ENCODE data around the gene FCMR. TPM values are rescaled to one million over a fixed set of nuclear protein-coding genes. Genes with fewer than 3 reads are reported as not detected.
A peak's percentile ranks its signal among the peaks of the same experiment; 100 is the strongest.

Gene FCMR
- total and polyA plus RNA-seq, 4 donors: 0.70 to 3.6 (median 1.7) TPM

DNA sequence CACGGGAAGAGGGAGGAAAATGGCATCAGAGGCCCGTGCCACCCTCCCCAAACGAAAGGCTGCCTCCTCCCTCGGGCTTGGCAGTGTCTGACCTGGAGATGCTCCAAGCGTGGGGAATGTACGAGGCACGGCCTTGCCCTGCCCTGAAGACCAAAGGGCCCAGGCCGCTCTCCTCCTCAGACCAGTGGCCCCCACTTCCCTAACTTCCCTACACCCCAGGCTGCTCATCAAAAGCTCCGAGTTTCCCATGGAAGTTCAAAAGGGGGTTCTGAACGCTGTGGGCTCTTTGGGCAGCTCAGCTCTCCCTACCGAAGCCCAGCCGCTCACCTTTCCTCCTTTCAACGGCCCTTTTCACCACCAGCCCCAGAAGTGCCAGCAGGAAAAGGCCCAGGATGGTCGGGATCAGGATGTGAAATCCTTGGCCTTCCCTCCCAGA is 11.8 kb downstream of the FCMR start:
- H3K36me3 ChIP-seq (ENCODE audit: control insufficient read depth in 4 of 4, insufficient read depth in 3 of 4, low read depth in 1 of 4, low read length in 3 of 4): no peaks in the 10 kb centered on the region
- H3K4me1 ChIP-seq (ENCODE audit: control insufficient read depth in 4 of 4, insufficient read depth in 4 of 4, low read length in 3 of 4): peaks cover 0 to 19% (median 13%) of the 10 kb centered on the region in 4 donors
- peak overlapping the region; percentile 39 to 57 (median 53) for H3K4me3 ChIP-seq (ENCODE audit: low read depth in 1 of 3, low read length in 3 of 3)
- no peak overlapping the region for H3K9ac ChIP-seq (ENCODE audit: low read depth in 1 of 2, low read length in 2 of 2)
- no peak for DNase-seq (ENCODE audit: low spot score)
- H3K27ac ChIP-seq (ENCODE audit: low read depth in 1 of 2, low read length in 2 of 2): peak overlapping the region in 1 of 2 donors; percentile 44
- no peaks in the 10 kb centered on the region for H3K27me3 ChIP-seq (ENCODE audit: control insufficient read depth in 4 of 4, insufficient read depth in 4 of 4, low read length in 3 of 4)
- WGBS: 27% methylated on average over 14 of the region's 14 CpGs
- no peaks in the 10 kb centered on the region for H3K9me3 ChIP-seq (ENCODE audit: control insufficient read depth in 4 of 4, low read length in 3 of 4)
- TF ChIP-seq, protein P1, sequence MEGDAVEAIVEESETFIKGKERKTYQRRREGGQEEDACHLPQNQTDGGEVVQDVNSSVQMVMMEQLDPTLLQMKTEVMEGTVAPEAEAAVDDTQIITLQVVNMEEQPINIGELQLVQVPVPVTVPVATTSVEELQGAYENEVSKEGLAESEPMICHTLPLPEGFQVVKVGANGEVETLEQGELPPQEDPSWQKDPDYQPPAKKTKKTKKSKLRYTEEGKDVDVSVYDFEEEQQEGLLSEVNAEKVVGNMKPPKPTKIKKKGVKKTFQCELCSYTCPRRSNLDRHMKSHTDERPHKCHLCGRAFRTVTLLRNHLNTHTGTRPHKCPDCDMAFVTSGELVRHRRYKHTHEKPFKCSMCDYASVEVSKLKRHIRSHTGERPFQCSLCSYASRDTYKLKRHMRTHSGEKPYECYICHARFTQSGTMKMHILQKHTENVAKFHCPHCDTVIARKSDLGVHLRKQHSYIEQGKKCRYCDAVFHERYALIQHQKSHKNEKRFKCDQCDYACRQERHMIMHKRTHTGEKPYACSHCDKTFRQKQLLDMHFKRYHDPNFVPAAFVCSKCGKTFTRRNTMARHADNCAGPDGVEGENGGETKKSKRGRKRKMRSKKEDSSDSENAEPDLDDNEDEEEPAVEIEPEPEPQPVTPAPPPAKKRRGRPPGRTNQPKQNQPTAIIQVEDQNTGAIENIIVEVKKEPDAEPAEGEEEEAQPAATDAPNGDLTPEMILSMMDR (IDR thresholded peaks at IDR 0.05; ENCODE audit: low read depth, low read length, missing input control): no peak
- no peak for TF ChIP-seq FOXA2 (IDR thresholded peaks at IDR 0.05)
- TF ChIP-seq RXRA (IDR thresholded peaks at IDR 0.05): no peak
- TF ChIP-seq GABPA (IDR thresholded peaks at IDR 0.05 in 1 of 2, conservative IDR thresholded peaks at IDR 0.05 in 1 of 2): no peak
- no peak for TF ChIP-seq YY1 (IDR thresholded peaks at IDR 0.05)
- TF ChIP-seq FOXA1 (IDR thresholded peaks at IDR 0.05): no peak
- TF ChIP-seq, protein P2, sequence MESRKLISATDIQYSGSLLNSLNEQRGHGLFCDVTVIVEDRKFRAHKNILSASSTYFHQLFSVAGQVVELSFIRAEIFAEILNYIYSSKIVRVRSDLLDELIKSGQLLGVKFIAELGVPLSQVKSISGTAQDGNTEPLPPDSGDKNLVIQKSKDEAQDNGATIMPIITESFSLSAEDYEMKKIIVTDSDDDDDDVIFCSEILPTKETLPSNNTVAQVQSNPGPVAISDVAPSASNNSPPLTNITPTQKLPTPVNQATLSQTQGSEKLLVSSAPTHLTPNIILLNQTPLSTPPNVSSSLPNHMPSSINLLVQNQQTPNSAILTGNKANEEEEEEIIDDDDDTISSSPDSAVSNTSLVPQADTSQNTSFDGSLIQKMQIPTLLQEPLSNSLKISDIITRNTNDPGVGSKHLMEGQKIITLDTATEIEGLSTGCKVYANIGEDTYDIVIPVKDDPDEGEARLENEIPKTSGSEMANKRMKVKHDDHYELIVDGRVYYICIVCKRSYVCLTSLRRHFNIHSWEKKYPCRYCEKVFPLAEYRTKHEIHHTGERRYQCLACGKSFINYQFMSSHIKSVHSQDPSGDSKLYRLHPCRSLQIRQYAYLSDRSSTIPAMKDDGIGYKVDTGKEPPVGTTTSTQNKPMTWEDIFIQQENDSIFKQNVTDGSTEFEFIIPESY (IDR thresholded peaks at IDR 0.05): no peak
- TF ChIP-seq HNF4A (conservative IDR thresholded peaks at IDR 0.05): no peak
- no peak for TF ChIP-seq SP1 (IDR thresholded peaks at IDR 0.05)
- TF ChIP-seq, protein P3, sequence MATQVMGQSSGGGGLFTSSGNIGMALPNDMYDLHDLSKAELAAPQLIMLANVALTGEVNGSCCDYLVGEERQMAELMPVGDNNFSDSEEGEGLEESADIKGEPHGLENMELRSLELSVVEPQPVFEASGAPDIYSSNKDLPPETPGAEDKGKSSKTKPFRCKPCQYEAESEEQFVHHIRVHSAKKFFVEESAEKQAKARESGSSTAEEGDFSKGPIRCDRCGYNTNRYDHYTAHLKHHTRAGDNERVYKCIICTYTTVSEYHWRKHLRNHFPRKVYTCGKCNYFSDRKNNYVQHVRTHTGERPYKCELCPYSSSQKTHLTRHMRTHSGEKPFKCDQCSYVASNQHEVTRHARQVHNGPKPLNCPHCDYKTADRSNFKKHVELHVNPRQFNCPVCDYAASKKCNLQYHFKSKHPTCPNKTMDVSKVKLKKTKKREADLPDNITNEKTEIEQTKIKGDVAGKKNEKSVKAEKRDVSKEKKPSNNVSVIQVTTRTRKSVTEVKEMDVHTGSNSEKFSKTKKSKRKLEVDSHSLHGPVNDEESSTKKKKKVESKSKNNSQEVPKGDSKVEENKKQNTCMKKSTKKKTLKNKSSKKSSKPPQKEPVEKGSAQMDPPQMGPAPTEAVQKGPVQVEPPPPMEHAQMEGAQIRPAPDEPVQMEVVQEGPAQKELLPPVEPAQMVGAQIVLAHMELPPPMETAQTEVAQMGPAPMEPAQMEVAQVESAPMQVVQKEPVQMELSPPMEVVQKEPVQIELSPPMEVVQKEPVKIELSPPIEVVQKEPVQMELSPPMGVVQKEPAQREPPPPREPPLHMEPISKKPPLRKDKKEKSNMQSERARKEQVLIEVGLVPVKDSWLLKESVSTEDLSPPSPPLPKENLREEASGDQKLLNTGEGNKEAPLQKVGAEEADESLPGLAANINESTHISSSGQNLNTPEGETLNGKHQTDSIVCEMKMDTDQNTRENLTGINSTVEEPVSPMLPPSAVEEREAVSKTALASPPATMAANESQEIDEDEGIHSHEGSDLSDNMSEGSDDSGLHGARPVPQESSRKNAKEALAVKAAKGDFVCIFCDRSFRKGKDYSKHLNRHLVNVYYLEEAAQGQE (IDR thresholded peaks at IDR 0.05): no peak
- TF ChIP-seq EGR1 (IDR thresholded peaks at IDR 0.05; ENCODE audit: low read depth in 2 of 2): no peak

DNA sequence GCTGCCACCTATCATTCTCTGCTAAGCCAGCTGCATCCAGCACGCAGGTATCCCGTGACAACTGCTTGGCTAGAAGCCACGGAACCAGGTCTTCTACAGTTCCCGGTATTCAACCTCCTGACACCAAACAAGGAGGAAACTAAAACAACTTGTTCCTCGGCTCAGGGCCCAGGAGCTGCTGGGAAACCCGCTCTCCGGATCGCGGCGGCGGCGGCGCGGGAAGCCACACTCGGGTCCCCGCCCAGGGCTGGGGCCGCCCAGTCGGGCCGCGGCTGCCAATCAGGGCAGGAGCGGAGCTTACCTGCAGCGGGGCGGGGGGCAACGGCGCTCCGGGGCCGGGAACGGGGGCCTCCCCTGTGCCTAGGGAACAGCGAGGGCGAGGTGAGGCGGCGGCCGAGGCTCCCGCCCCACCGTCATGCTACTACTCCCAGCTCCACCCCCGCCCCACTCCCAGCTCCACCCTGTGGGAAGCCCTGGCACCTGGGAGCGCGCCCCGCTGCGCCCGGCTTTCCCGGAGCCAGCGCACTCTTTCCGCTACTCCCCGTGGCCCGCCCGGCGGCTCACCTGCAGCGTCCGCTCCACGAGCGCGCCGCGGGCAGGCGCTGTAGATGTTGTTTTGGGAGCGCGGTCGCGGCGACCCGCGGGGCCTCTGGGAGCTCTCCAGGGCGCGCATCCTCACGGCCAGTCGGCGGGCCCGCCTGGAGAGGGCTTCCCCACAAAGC is 12.4 kb downstream of the FCMR start:
- H3K9ac ChIP-seq (ENCODE audit: low read depth in 1 of 2, low read length in 2 of 2): no peak overlapping the region

More for the DNA sequence above, 12.4 kb downstream of the FCMR start:
- DNase-seq (ENCODE audit: low spot score): no peak
- peaks cover 0 to 19% (median 13%) of the 10 kb centered on the region in 4 donors for H3K4me1 ChIP-seq (ENCODE audit: control insufficient read depth in 4 of 4, insufficient read depth in 4 of 4, low read length in 3 of 4)
- peak overlapping the region in 1 of 2 donors; percentile 44 for H3K27ac ChIP-seq (ENCODE audit: low read depth in 1 of 2, low read length in 2 of 2)
- WGBS: 3% methylated on average over 69 of the region's 69 CpGs
- no peaks in the 10 kb centered on the region for H3K36me3 ChIP-seq (ENCODE audit: control insufficient read depth in 4 of 4, insufficient read depth in 3 of 4, low read depth in 1 of 4, low read length in 3 of 4)
- no peaks in the 10 kb centered on the region for H3K27me3 ChIP-seq (ENCODE audit: control insufficient read depth in 4 of 4, insufficient read depth in 4 of 4, low read length in 3 of 4)
- H3K9me3 ChIP-seq (ENCODE audit: control insufficient read depth in 4 of 4, low read length in 3 of 4): no peaks in the 10 kb centered on the region
- peak; percentile 24 for TF ChIP-seq SP1 (IDR thresholded peaks at IDR 0.05)
- TF ChIP-seq, protein P2 (IDR thresholded peaks at IDR 0.05): no peak
- peak overlapping the region; percentile 39 to 57 (median 53) for H3K4me3 ChIP-seq (ENCODE audit: low read depth in 1 of 3, low read length in 3 of 3)

Data from liver (tissue), 9 donors.